Smooth muscle cell (in vitro differentiated cells): ENCODE measurements around the gene KRTAP4-9. TPM values are rescaled to one million over a fixed set of nuclear protein-coding genes. Genes with fewer than 3 reads are reported as not detected.
"Not testable (repeated sequence)": the region's sequence is repeated elsewhere in the genome, so short reads cannot be mapped to it uniquely, and the experiment has no call there.

Experiments used
- DNase-seq: peaks from one replicate; lab custom pipeline; 2025; ENCODE audit not compliant: unreplicated experiment; lab: John Stamatoyannopoulos, UW
- H2AFZ ChIP-seq: fragments of 200-600 bp; sonication (generic); 2 replicates; pipeline ENCODE4 v1.6.0; 2016; ENCODE audit warnings: antibody characterized with exemption, low read depth, mild to moderate bottlenecking
- H3F3A ChIP-seq: fragments of 200-600 bp; sonication (generic); 2 replicates; pipeline ENCODE4 v1.6.0; 2017; ENCODE audit warnings: antibody characterized with exemption, low read depth
- H3K27ac ChIP-seq: fragments of 200-600 bp; sonication (generic); 2 replicates; pipeline ENCODE4 v1.5.1; 2016; ENCODE audit warnings: low read depth, mild to moderate bottlenecking
- H3K27me3 ChIP-seq: fragments of 200-600 bp; sonication (generic); 2 replicates; pipeline ENCODE4 v1.6.1; 2016; ENCODE audit warnings: low read depth, mild to moderate bottlenecking
- H3K36me3 ChIP-seq: fragments of 200-600 bp; sonication (generic); 2 replicates; pipeline ENCODE4 v1.5.1; 2016; ENCODE audit warnings: low read depth
- H3K4me1 ChIP-seq: fragments of 200-600 bp; sonication (generic); 2 replicates; pipeline ENCODE4 v1.5.1; 2016; ENCODE audit warnings: low read depth
- H3K4me2 ChIP-seq: fragments of 200-600 bp; sonication (generic); 2 replicates; pipeline ENCODE4 v1.6.0; 2016; ENCODE audit warnings: mild to moderate bottlenecking
- H3K4me3 ChIP-seq: fragments of 200-600 bp; sonication (generic); 2 replicates; pipeline ENCODE4 v1.5.1; 2016; ENCODE audit warnings: mild to moderate bottlenecking
- H3K79me2 ChIP-seq: fragments of 200-600 bp; sonication (generic); 2 replicates; pipeline ENCODE4 v1.6.0; 2016; ENCODE audit warnings: low read depth, mild to moderate bottlenecking
- H3K9ac ChIP-seq: fragments of 200-600 bp; sonication (generic); 2 replicates; pipeline ENCODE4 v1.6.0; 2016; ENCODE audit warnings: low read depth
- H3K9me3 ChIP-seq: fragments of 200-600 bp; sonication (generic); replicated peaks from 2 replicates; pipeline ENCODE4 v1.5.1; 2016; ENCODE audit warnings: low read depth
- H4K20me1 ChIP-seq: fragments of 200-600 bp; sonication (generic); 2 replicates; pipeline ENCODE4 v1.6.0; 2016; ENCODE audit warnings: low read depth
- CTCF ChIP-seq: fragments of 200-600 bp; sonication (generic); IDR thresholded peaks from 2 replicates; pipeline ENCODE4 v1.5.1; 2017; ENCODE audit warnings: borderline replicate concordance, mild to moderate bottlenecking, antibody characterized with exemption; ENCODE audit not compliant: insufficient read depth, poor library complexity, severe bottlenecking
- WGBS: methylation state at CpG from one replicate; pipeline ENCODE4 v1.1.7; 2016; ENCODE audit warnings: low lambda C conversion rate; 5-methylcytosine and 5-hydroxymethylcytosine counted together
- polyA plus RNA-seq: library from polyadenylated mRNA; unstranded; fragments of >200 nt; fragmentation: Nextera tagmentation; extraction: Ambion mirVana; gene quantifications from 2 replicates; pipeline ENCODE4 v1.2.1, GENCODE V29; 2016
- total RNA-seq: library from RNA; depleted of rRNA; stranded (reverse); fragments of >200 nt; gene quantifications from 2 replicates; pipeline ENCODE4 v1.2.3, GENCODE V29; 2014

The KRTAP4-9 gene
- total and polyA plus RNA-seq, 2 experiments from 2014 or later, result not detected

GRCh38 chr17:41071606-41072360 lies 33.4 kb upstream of the KRTAP4-9 start:
- no peaks in the 10 kb centered on the region for H3K9me3 ChIP-seq
- no peak overlapping the region for H2AFZ ChIP-seq
- DNase-seq, result no peak
- H4K20me1 ChIP-seq, result no peaks in the 10 kb centered on the region
- H3K4me2 ChIP-seq, result no peak overlapping the region
- H3K27me3 ChIP-seq, result no peaks in the 10 kb centered on the region
- no peak for TF ChIP-seq CTCF
- no peaks in the 10 kb centered on the region for H3K36me3 ChIP-seq
- 91% methylated on average over 5 of the region's 5 CpGs for WGBS
- H3K9ac ChIP-seq, result no peak overlapping the region
- H3K27ac ChIP-seq, result no peak overlapping the region
- no peaks in the 10 kb centered on the region for H3F3A ChIP-seq
- H3K4me1 ChIP-seq, result no peaks in the 10 kb centered on the region
- H3K79me2 ChIP-seq, result no peaks in the 10 kb centered on the region
- H3K4me3 ChIP-seq, result no peak overlapping the region

- H3K4me1 ChIP-seq, result no peaks in the 10 kb centered on the region
- H2AFZ ChIP-seq, result no peak overlapping the region
- no peaks in the 10 kb centered on the region for H4K20me1 ChIP-seq
- TF ChIP-seq CTCF, result no peak
- no peaks in the 10 kb centered on the region for H3K27me3 ChIP-seq
- no peaks in the 10 kb centered on the region for H3F3A ChIP-seq
- no peak overlapping the region for H3K4me3 ChIP-seq
- DNase-seq, result no peak
- H3K4me2 ChIP-seq, result no peak overlapping the region
- no peak overlapping the region for H3K27ac ChIP-seq
- no peaks in the 10 kb centered on the region for H3K79me2 ChIP-seq
- H3K36me3 ChIP-seq, result no peaks in the 10 kb centered on the region
- H3K9ac ChIP-seq, result no peak overlapping the region
- H3K9me3 ChIP-seq, result no peaks in the 10 kb centered on the region
- WGBS, result 86% methylated on average over 2 of the region's 2 CpGs
These were observed 31.5 kb upstream of the KRTAP4-9 start for GRCh38 chr17:41073676-41074075.

- TF ChIP-seq CTCF, result no peak
- Histone ChIP-seq H3K9ac (no peak overlapping the region), H3K27ac (no peak overlapping the region), H3F3A (no peaks in the 10 kb centered on the region), H3K27me3 (no peaks in the 10 kb centered on the region), H3K4me3 (no peak overlapping the region), H4K20me1 (no peaks in the 10 kb centered on the region), H3K4me2 (no peak overlapping the region), H3K9me3 (no peaks in the 10 kb centered on the region), H3K36me3 (no peaks in the 10 kb centered on the region), H3K79me2 (no peaks in the 10 kb centered on the region), H3K4me1 (no peaks in the 10 kb centered on the region), H2AFZ (no peak overlapping the region)
- no peak for DNase-seq
These were observed 28.4 kb upstream of the KRTAP4-9 start for GRCh38 chr17:41076788-41077187.

- no peak for TF ChIP-seq CTCF
- Histone ChIP-seq H3K36me3 (no peaks in the 10 kb centered on the region), H3K79me2 (no peaks in the 10 kb centered on the region), H3K27ac (peak overlapping the region; percentile 57), H2AFZ (no peak overlapping the region), H3F3A (peaks cover 6% of the 10 kb centered on the region), H3K27me3 (no peaks in the 10 kb centered on the region), H3K4me2 (peak overlapping the region; percentile 68), H4K20me1 (no peaks in the 10 kb centered on the region), H3K9me3 (no peaks in the 10 kb centered on the region), H3K4me1 (peaks cover 5% of the 10 kb centered on the region), H3K9ac (no peak overlapping the region), H3K4me3 (no peak overlapping the region)
- DNase-seq, result no peak
- WGBS, result 41% methylated on average over 4 of the region's 4 CpGs
These were observed 22.6 kb upstream of the KRTAP4-9 start for GRCh38 chr17:41082626-41083025.

- H3K27me3 ChIP-seq, H3K79me2 ChIP-seq, H3K4me1 ChIP-seq, H2AFZ ChIP-seq, H3F3A ChIP-seq, H3K4me3 ChIP-seq, H3K27ac ChIP-seq, H3K9me3 ChIP-seq, H4K20me1 ChIP-seq, H3K9ac ChIP-seq, H3K36me3 ChIP-seq, DNase-seq: not testable (repeated sequence)
- H3K4me2 ChIP-seq, result peak overlapping the region; percentile 68
- WGBS, result 19% methylated on average over 2 of the region's 2 CpGs
These were observed 21.8 kb upstream of the KRTAP4-9 start for GRCh38 chr17:41083427-41083826.
